HEK293T (cell line): ENCODE results near the gene SPATA9.

Experiments
- CTCF ChIA-PET: fragments of 350-600 bp; formaldehyde crosslinking; extraction: SDS; loops from one replicate; lab custom pipeline; 2021; ENCODE audit warnings: antibody characterized with exemption, inconsistent platforms; lab: Yijun Ruan, JAX
- POLR2A ChIA-PET: fragments of 350-600 bp; formaldehyde crosslinking; extraction: SDS; loops from one replicate; lab custom pipeline; 2020; ENCODE audit warnings: antibody characterized with exemption, inconsistent platforms; lab: Yijun Ruan, JAX
- DNase-seq: peaks from one replicate; pipeline ENCODE4 v3.0.0; 2012; ENCODE audit warnings: mixed read lengths; ENCODE audit errors: extremely low spot score
- ARNT ChIP-seq: fragments of 450-650 bp; IDR thresholded peaks from 2 replicates; pipeline ENCODE4 v1.6.1; 2017; ENCODE audit warnings: mild to moderate bottlenecking
- BHLHE40 ChIP-seq: fragments of 450-650 bp; IDR thresholded peaks from 2 replicates; pipeline ENCODE4 v1.6.1; 2016; ENCODE audit warnings: mild to moderate bottlenecking, moderate library complexity, borderline replicate concordance
- CTBP1 ChIP-seq: fragments of 450-650 bp; IDR thresholded peaks from 2 replicates; pipeline ENCODE4 v1.6.1; 2016; ENCODE audit warnings: borderline replicate concordance
- ELF4 ChIP-seq: fragments of 450-650 bp; IDR thresholded peaks from 2 replicates; pipeline ENCODE4 v1.6.1; 2017; ENCODE audit warnings: antibody characterized with exemption
- FOXA1 ChIP-seq: fragments of 450-650 bp; IDR thresholded peaks from 2 replicates; pipeline ENCODE4 v1.6.1; 2016; ENCODE audit warnings: mild to moderate bottlenecking
- FOXK2 ChIP-seq: fragments of 450-650 bp; IDR thresholded peaks from 2 replicates; pipeline ENCODE4 v1.6.1; 2016; ENCODE audit warnings: mild to moderate bottlenecking
- FOXM1 ChIP-seq: fragments of 450-650 bp; IDR thresholded peaks from 2 replicates; pipeline ENCODE4 v1.6.1; 2017; ENCODE audit warnings: mild to moderate bottlenecking, borderline replicate concordance
- HDGF ChIP-seq: fragments of 450-650 bp; IDR thresholded peaks from 2 replicates; pipeline ENCODE4 v1.6.1; 2017; ENCODE audit warnings: antibody characterized with exemption, borderline replicate concordance
- L3MBTL2 ChIP-seq: fragments of 450-650 bp; conservative IDR thresholded peaks from 2 replicates; pipeline ENCODE4 v1.6.1; 2016; ENCODE audit warnings: mild to moderate bottlenecking
- LEF1 ChIP-seq: fragments of 450-650 bp; IDR thresholded peaks from 2 replicates; pipeline ENCODE4 v1.6.1; 2017; ENCODE audit warnings: mild to moderate bottlenecking, borderline replicate concordance
- NFRKB ChIP-seq: fragments of 450-650 bp; IDR thresholded peaks from 2 replicates; pipeline ENCODE4 v1.6.1; 2016; ENCODE audit warnings: mild to moderate bottlenecking, moderate library complexity
- SP1 ChIP-seq: fragments of 450-650 bp; IDR thresholded peaks from 2 replicates; pipeline ENCODE4 v1.6.1; 2017
- SUZ12 ChIP-seq: fragments of 450-650 bp; IDR thresholded peaks from 2 replicates; pipeline ENCODE4 v1.6.1; 2016; ENCODE audit warnings: mild to moderate bottlenecking
- TARDBP ChIP-seq: fragments of 450-650 bp; IDR thresholded peaks from 2 replicates; pipeline ENCODE4 v1.6.1; 2016
- ZNF384 ChIP-seq: fragments of 450-650 bp; IDR thresholded peaks from 2 replicates; pipeline ENCODE4 v1.6.1; 2016
- TF ChIP-seq, protein P1 (sequence below): fragments of 450-650 bp; IDR thresholded peaks from 2 replicates; pipeline ENCODE4 v1.6.1; 2016

SPATA9 gene

DNA sequence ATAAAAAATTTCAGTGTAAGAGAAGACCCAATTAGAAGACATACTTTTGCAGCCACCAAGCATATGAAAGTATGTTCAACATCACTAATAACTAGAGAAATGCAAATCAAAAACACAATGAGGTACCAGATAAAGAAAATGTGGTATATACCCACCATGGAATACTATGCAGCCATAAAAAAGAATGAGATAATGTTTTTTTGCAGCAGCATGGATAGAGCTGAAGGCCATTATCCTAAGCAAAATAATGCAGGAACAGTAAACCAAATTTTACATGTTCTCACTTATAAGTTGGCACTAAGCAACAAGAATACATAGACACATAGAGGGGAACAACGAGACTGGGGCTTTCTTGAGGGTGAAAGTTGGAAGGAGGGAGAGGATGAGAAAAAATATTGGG is 6.9 kb upstream of the SPATA9 start:
- DNase-seq, result no peak
- ChIA-PET POLR2A (no interaction called here), CTCF (no interaction called here)
- TF ChIP-seq ARNT (no peak), L3MBTL2 (no peak), ZNF384 (no peak), FOXM1 (no peak), FOXA1 (no peak), BHLHE40 (no peak), FOXK2 (no peak), SUZ12 (no peak), LEF1 (no peak)

DNA sequence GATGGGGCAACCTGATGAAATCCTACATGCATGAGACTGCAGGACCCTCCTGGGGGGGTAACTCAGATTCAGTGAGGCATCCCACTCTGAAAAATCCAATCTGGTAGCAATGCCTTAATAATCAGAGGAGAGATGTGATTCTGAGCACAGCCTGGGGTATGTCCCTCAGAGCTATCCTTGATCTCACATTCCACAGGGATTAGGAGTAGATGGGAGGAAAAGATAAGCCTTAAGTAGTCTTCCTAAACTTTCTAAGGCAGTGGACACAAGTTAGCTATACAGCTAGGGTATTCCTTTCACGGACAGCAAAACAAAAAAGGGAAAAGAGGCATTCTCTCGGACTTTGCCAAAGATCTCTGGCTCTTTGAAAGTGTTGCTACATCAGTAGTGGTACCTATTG is 3.9 kb upstream of the SPATA9 start:
- DNase-seq, result no peak
- CTCF ChIA-PET, result no interaction called here
- POLR2A ChIA-PET, result interaction anchor here (1.0 kb wide), 1 partner anchor 148 kb away, joined by 3 read pairs; no protein-coding TSS in a partner anchor
- TF ChIP-seq SP1, result no peak
- no peak for TF ChIP-seq FOXM1
- no peak for TF ChIP-seq ARNT
- TF ChIP-seq FOXK2, result no peak
- no peak for TF ChIP-seq L3MBTL2
- no peak for TF ChIP-seq HDGF
- TF ChIP-seq SUZ12, result no peak
- TF ChIP-seq TARDBP, result no peak
- TF ChIP-seq NFRKB, result no peak
- TF ChIP-seq ZNF384, result no peak
- TF ChIP-seq FOXA1, result no peak
- no peak for TF ChIP-seq CTBP1
- TF ChIP-seq ELF4, result no peak
- TF ChIP-seq, protein P1, sequence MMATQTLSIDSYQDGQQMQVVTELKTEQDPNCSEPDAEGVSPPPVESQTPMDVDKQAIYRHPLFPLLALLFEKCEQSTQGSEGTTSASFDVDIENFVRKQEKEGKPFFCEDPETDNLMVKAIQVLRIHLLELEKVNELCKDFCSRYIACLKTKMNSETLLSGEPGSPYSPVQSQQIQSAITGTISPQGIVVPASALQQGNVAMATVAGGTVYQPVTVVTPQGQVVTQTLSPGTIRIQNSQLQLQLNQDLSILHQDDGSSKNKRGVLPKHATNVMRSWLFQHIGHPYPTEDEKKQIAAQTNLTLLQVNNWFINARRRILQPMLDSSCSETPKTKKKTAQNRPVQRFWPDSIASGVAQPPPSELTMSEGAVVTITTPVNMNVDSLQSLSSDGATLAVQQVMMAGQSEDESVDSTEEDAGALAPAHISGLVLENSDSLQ, result no peak

DNA sequence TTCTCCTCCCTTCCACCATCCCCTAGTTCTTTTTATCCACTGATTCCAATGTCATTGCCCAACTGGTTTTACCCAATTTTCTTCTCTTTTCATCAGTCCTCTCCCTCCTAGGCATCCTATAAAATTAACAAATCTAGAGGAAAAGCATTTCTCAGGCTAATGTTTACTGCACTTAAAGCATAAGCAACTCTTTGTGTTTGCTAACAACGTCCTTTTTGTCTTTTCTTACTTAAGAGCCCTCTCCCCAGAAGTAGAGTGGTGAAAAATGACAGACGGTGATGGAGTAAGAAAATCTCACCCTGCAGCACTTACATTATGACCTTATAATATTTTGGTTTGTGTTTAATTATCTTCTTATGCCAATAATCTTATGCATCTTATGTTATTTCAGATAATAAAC is 1.6 kb upstream of the SPATA9 start:
- TF ChIP-seq, protein P1, result no peak
- TF ChIP-seq ZNF384, result no peak
- TF ChIP-seq FOXA1, result no peak
- TF ChIP-seq ARNT, result no peak
- TF ChIP-seq CTBP1, result no peak
- TF ChIP-seq HDGF, result no peak
- no peak for TF ChIP-seq FOXM1
- TF ChIP-seq FOXK2, result no peak
- TF ChIP-seq LEF1, result no peak
- TF ChIP-seq TARDBP, result no peak
- ChIA-PET CTCF (no interaction called here), POLR2A (no interaction called here)
- DNase-seq, result no peak

DNA sequence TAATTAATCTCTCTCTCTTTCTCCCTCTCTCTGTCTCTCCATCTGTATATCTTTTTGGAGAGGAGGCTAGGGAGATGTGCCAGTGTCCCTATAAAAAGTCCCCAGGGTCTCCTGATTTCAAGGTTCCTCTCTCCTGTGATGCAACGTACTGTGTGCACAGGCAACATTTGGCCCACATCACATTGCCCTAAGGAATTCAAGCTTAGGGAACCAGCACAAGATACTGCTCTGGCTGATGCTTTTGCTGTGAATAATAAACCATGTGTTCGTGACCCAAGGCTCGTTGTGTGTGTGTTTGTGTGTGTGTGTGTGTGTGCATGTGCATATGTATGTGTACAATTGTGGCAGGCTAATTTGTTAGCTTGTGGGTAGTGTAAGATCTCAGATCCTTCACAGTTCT is 9.7 kb downstream of the SPATA9 start:
- TF ChIP-seq FOXK2 (no peak), SUZ12 (no peak), FOXM1 (no peak), CTBP1 (no peak), L3MBTL2 (no peak), TARDBP (no peak), ZNF384 (no peak), BHLHE40 (no peak), HDGF (no peak), ELF4 (no peak), SP1 (no peak)
- DNase-seq, result no peak
- ChIA-PET POLR2A (interaction anchor here (0.7 to 1.7 kb wide), 3 partner anchors 26 to 58 kb away, joined by 3 to 5 read pairs (median 4); partner anchors contain the start of genes RFESD and RHOBTB3), CTCF (interaction anchor here (0.6 to 1.8 kb wide), 4 partner anchors 8 to 441 kb away, joined by 3 to 9 read pairs (median 4); no protein-coding TSS in a partner anchor)

DNA sequence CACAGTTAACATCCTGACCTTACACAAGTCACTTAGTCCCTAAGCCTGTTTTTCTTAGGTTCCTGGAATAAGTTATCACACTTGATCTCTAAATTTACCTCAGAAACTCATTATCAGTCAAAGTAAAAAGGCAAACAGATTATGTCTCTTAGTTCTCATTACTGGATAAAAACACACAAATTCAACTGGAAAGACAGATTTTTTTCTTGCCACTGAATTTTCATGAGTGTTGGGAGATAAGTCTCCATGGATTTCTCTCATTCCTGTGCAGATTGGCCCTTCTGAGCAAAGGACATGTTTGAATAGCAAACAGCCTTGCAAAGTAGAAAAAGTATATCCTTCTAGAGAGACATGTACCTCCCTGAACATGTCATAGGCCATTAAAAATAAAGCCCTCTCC is 10.2 kb downstream of the SPATA9 start:
- TF ChIP-seq FOXK2 (no peak), ZNF384 (no peak), SUZ12 (no peak), TARDBP (no peak), NFRKB (no peak), FOXM1 (no peak), LEF1 (no peak), L3MBTL2 (no peak), FOXA1 (no peak), SP1 (no peak), HDGF (no peak), CTBP1 (no peak), ARNT (no peak), BHLHE40 (no peak), ELF4 (no peak)
- TF ChIP-seq, protein P1, result no peak
- no peak for DNase-seq
- POLR2A ChIA-PET, result interaction anchor here (1.7 kb wide), 1 partner anchor 58 kb away, joined by 4 read pairs; the partner anchor contains the start of gene RHOBTB3
- CTCF ChIA-PET, result no interaction called here

DNA sequence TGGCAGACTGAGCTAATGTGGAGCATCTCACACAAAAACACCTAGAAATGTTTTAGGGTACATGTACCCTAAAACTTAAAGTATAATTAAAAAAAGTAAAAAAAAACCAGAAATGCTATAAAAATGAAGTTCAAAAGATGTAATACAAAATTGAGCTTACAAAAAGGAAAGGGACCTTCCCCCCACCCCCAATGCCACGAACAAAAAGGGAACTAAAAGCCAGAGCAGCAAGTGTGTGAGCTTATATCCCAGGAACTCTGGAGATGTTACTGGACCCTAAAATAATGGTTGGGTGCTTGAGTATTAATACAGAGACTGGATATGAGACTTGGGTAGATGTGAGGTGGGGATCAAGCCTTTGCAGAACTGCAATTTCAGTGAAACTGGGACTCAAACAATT is 11.0 kb downstream of the SPATA9 start:
- ChIA-PET CTCF (interaction anchor here (0.7 kb wide), 1 partner anchor 121 kb away, joined by 4 read pairs; no protein-coding TSS in a partner anchor), POLR2A (interaction anchor here (1.7 kb wide), 1 partner anchor 59 kb away, joined by 4 read pairs; the partner anchor contains the start of gene RHOBTB3)
- DNase-seq, result no peak
- TF ChIP-seq HDGF (no peak), TARDBP (no peak), SP1 (no peak), SUZ12 (no peak), L3MBTL2 (no peak), CTBP1 (no peak), BHLHE40 (no peak), FOXM1 (no peak), ZNF384 (no peak), FOXK2 (no peak), ARNT (no peak)
- TF ChIP-seq, protein P1, result no peak
